Fibroblast of skin of left quadriceps (primary cell): ENCODE data around the gene PUS1.

ENCODE experiments used
- DNase-seq, 2 experiments: peaks; one replicate each; pipeline ENCODE4 v3.0.0-alpha.2; 2013; ENCODE audit warnings: low read depth in 2 of 2

The PUS1 gene

GRCh38 chr12:131915823-131916222 lies 13.3 kb upstream of the PUS1 start:
- no peak for DNase-seq

- no peak for DNase-seq
Observed at GRCh38 chr12:131916306-131917138, 12.6 kb upstream of the PUS1 start.

GRCh38 chr12:131917139-131917710 lies 11.9 kb upstream of the PUS1 start:
- DNase-seq, result no peak

- DNase-seq, result no peak
Observed at GRCh38 chr12:131917711-131918306, 11.3 kb upstream of the PUS1 start.

- DNase-seq, result no peak
Observed at GRCh38 chr12:131918311-131919050, 10.6 kb upstream of the PUS1 start.

GRCh38 chr12:131919051-131919347 lies 10.1 kb upstream of the PUS1 start:
- no peak for DNase-seq

- DNase-seq, result no peak
Observed at GRCh38 chr12:131919366-131920156, 9.5 kb upstream of the PUS1 start.

- no peak for DNase-seq
Observed at GRCh38 chr12:131920157-131920508, 8.9 kb upstream of the PUS1 start.

GRCh38 chr12:131920902-131921840 lies 7.9 kb upstream of the PUS1 start:
- no peak for DNase-seq

GRCh38 chr12:131921866-131922769 lies 7.0 kb upstream of the PUS1 start:
- DNase-seq, result no peak

- no peak for DNase-seq
Observed at GRCh38 chr12:131922772-131923171, 6.3 kb upstream of the PUS1 start.

GRCh38 chr12:131923260-131923659 lies 5.8 kb upstream of the PUS1 start:
- DNase-seq, result no peak

GRCh38 chr12:131927110-131928079 lies 1.7 kb upstream of the PUS1 start:
- DNase-seq, result no peak

GRCh38 chr12:131928080-131928710 lies 881 bp upstream of the PUS1 start:
- DNase-seq, result no peak

GRCh38 chr12:131929581-131930456 lies 743 bp downstream of the PUS1 start:
- DNase-seq, result no peak

- DNase-seq, result no peak
Observed at GRCh38 chr12:131930510-131930909, 1.4 kb downstream of the PUS1 start.

GRCh38 chr12:131933387-131933786 lies 4.3 kb downstream of the PUS1 start:
- DNase-seq, result no peak
